GM21619 (cell line): ENCODE results near the gene DGKZ.
A peak's percentile ranks its signal among the peaks of the same experiment; 100 is the strongest.
"Not testable (repeated sequence)": the region's sequence is repeated elsewhere in the genome, so short reads cannot be mapped to it uniquely, and the experiment has no call there.

Source experiments
- ATAC-seq: cut with Tn5 transposase; IDR thresholded peaks from one replicate; pipeline ENCODE4 v1.9.1; 2021; ENCODE audit not compliant: unreplicated experiment

Gene DGKZ

DNA sequence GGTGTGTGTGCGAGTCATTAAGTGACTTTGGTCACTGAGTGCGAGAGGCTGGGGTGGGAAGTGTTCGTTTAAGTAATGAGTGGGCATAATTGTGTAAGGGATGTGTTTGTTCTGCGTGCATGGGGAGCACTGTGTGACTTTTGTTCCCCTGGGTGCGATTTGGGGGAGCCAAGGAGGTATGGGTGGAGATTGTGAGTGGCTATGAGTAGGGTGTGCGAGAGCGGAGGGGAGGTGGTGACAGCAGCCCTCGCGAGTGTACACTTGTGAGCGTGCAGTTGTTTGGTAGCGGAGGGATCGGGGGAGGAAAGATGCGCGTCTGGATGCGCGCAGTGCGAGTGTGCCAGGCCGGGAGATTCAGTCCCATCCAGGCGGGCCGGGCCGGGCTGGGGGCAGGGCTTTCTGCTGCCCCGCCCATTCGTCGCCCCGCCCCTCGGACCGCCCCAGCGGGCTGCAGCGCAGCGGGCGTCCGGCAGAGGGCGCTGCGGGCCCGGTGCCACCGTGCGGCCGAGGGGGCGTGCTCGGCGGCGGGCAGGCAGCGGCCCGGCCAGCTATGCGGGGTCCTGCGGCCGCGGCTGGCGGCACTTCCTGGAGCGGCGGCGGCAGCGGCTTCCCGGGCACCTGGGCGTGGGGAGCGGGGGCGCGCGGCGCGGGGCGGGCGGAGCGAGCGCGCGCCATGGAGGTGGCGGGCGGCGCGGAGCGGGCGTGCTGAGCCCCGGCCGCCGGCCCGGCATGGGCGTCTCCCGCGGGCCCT lies at the start of gene DGKZ:
DGKZ (plus strand) TSS at position 578 of the 751 bp plus-strand sequence. CDS start 197 bp downstream, outside the sequence.
- peak; percentile 53 for ATAC-seq

DNA sequence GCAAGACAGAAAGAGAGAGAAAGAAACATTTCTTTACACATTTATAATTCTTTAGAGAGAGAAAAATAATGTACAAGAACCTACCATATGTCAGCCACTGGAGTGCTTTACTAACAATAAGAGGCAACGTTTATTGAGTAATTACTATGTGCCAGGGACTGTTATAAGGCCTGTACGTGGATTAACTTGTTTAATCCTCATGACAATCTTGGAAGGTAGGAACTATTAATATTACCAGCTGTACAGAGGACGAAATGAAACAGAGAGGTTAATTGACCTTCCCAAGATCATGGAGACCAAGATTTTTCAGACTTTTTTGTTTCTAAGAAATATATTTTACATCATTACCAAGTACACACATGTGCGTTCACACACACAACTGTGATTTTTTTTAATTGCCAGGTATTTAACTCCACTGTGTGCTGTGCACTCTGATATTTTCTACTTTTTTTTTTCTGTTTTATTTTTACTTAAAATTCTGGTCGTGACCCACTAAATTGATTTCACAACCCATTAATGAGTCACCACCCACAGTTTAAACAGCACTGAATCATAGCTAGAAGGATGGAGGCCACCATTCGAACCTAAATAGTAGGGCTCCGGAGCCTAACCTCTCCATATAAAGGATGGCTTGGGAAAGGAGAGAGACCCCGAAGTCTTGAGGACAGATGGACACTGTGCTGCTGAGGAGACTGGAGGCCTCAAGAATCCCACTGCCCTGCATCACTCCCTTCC lies 48.4 kb upstream of the DGKZ start:
- no peak for ATAC-seq

DNA sequence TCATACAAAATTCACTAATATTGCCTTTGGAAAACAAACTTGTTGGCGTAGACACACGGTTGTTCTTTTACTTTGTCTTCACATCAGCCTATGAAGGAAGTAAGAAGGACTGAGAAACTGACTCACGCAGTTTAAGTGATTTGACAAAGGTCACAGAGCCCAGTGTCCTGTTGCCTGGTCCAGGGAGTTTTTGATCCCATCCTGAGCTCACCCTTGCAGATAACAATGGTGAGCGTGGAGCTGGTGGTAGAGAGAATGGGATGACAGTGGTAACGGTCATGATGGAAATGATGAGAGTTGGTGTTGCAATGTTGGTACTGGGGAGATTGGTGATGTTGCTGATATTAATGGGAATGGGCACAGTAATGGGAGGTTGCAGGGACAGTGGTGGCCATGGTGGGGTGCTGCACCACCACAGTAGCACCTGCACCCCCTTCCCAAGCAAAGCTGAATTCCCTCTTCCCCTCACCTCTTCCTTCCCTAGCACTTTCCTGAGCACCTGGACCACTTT lies 47.8 kb upstream of the DGKZ start:
- ATAC-seq = no peak

- no peak for ATAC-seq
These were observed 47.0 kb upstream of the DGKZ start for GRCh38 chr11:46300270-46300669.

DNA sequence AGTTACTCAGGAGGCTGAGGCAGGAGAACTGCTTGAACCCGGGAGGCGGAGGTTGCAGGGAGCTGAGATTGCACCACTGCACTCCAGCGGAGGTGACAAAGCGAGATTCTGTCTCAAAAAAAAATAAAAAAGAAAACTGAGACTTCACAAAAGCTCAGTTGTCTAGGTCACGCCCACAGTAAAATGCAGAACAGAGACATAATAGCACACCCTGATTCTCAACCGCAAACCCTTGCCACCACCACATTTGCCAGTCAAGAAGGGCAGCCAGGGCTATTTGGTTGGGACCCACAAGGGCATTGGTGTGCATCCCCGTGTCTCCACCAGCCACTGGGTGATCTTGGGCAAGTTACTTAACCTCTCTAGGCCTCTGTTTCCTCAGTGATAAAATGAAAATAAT lies 44.4 kb upstream of the DGKZ start:
- peak; percentile 87 for ATAC-seq

- not testable (repeated sequence) for ATAC-seq
These were observed 43.2 kb upstream of the DGKZ start for GRCh38 chr11:46304036-46304435.

DNA sequence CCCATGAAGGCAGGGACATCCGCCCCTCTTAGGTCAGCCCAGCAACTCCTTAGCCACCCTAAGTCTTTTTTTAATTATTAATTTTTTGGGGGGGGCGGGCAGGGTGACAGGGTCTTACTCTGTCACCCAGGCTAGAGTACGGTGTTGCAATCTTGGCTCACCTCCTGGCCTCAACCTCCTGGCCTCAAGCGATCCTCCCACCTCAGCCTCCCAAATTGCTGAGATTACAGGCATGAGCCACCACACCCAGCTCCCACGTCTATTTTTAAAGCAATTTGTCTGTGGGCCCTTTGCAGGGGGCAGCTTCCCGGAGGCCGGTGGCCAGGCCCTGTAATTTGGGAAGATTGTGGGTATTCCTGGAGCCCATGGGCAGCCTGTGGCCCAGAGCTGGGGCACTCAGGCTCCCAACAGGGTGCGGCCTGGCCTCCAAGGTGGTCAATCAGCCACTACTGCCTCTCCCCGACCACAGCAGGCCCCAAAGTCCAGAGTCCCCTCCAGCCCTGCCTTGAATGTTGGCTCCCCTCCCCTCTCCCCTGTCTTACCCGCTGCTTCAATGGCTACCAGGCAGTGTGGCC lies 42.6 kb upstream of the DGKZ start:
- no peak for ATAC-seq

GRCh38 chr11:46305295-46305694 lies 42.0 kb upstream of the DGKZ start:
- ATAC-seq = no peak

DNA sequence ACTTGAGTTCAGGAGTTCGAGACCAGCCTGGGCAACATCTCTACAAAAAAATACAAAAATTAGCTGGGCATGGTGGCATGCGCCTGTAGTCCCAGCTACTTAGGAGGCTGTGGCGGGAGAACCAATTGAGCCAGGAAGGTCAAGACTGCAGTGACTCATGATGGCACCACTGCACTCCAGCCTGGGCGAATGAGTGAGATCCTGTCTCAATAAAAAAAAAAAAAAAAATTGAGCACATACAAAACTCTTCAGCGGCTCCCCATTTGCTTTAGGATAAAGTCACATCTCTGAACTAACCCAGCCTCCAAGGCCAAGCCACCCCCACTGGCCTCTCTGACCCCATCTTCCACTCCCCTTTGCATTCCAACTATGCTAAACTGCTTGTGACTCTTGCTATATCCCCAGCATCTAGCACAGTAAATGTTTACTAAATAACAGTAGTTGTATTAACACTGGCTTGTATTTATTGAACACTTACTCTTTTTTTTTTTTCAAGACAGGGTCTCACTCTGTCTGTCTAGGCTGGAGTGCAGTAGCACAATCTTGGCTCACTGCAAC lies 40.9 kb upstream of the DGKZ start:
- ATAC-seq = no peak

DNA sequence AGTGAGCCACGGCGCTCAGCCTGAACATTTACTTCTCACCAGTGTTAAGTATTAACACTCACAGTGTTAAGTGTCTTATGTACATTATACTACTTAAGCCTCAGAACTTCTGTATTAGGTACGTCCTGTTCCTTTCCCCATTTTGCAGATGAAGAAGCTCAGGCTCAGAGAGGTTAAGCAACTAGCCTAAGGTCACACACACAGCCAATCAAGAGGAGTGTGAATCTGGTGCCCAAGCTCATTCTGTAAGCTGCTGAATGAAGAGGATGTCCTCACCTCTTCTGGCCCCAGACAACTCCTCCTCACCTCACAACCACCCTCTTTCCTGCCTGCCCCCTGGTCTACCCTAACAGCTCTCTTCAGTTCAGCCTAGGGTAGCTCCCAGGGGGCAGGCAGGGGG lies 39.9 kb upstream of the DGKZ start:
- ATAC-seq = no peak

DNA sequence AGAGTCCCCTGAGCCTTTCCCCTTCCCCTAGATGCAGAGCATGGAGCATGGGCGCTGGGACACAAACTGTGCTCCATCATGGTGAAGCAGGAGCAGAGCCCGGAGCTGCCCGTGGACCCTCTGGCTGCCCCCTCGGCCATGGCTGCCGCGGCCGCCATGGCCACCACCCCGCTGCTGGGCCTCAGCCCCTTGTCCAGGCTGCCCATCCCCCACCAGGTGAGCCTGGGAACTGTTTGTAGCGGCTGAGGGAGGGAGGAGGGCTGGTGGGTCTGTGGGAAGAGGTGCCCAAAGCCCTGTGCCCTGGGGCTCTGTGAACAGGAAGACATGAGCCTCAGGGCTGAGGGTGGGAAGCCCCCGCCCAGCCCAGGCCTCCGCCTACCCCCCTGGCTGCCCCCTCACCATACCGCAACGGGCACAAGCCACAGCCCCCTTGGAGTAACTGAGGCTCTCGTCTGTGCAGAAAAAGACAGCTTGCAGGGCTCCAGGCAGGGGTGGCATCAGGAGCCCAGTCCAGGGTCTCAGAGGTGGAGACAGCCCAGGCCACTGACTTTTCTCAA lies 39.4 kb upstream of the DGKZ start:
- no peak for ATAC-seq

- ATAC-seq = no peak
These were observed 38.4 kb upstream of the DGKZ start for GRCh38 chr11:46308631-46309419.

GRCh38 chr11:46309814-46310259 lies 37.4 kb upstream of the DGKZ start:
- peak; percentile 72 for ATAC-seq

DNA sequence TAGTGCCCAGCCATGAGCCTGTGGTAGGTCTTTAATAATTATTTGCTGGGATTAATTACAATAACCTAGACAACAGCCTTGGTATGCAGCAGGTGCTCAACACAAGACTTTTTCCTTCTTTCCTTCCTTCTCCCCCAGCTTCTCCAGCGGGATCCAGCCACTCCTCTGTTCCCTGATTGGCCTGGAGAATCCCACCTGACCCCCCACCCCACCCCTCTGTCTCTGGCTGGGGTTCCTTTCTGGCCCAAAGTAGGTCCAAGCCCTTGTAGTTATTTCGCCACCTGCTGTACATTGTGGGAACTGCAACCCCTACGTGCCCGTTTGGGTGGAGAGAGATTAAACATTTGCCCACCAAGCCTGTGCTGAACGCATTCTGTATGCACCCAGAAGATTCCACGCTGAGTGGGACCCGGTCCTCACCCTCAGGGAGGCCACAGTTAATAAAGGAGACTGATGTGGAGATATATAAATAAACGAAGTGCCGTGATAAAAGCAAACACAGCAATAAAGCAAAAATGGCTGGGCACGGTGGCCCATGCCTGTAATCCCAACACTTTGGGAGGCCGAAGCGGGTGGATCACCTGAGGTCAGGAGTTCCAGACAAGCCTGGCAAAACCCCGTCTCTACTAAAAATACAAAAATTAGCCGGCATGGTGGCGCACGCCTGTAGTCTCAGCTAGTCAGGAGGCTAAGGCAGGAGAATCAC lies 32.1 kb upstream of the DGKZ start:
- peak; percentile 53 for ATAC-seq

DNA sequence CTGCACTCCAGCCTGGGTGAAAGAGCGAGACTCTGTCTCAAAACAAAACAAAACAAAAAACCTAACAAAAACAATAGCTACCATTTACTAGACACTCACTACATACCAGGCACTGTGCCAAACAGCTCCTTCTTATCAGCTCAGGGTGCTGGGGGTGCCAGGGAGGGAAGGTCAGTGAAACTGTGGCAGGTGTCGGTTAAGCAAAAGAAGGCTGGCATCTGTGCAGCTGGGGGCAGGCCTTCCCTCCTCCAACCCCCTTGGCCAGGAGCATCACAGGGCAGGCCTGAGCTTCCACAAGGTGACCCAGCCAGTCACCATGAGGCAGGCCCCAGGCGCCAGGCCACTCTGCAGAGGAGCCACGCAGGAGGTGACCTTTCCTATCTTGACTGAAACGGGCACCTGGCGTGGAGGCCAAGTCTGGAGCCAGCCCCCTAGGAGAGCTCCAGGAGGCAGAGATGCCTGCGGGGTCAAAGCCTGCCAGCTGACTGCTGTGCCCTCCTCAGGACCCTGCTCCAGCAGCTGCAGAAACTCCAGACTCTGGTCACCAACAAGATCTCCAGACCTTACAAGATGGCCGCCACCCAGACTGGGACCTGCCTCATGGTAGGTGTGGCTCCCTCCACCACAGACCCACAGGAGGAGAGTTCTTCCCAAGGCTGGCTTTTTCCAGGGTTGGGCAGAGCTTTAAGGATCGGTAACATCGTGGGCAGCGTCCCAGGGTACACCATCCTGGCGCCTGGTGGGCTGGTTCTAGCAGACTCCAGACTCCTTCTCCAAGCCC lies 31.3 kb upstream of the DGKZ start:
- no peak for ATAC-seq

- no peak for ATAC-seq
These were observed 28.2 kb upstream of the DGKZ start for GRCh38 chr11:46319074-46319453.

GRCh38 chr11:46321757-46322156 lies 25.5 kb upstream of the DGKZ start:
- no peak for ATAC-seq

GRCh38 chr11:46322759-46323158 lies 24.5 kb upstream of the DGKZ start:
- ATAC-seq = no peak

GRCh38 chr11:46326813-46327416 lies 20.3 kb upstream of the DGKZ start:
- no peak for ATAC-seq
